Measurements from ENCODE around the gene LMO1.

Gene LMO1

GRCh38 chr11:8290081-8290810 lies 26.6 kb upstream of the LMO1 start:
- no peak for TF ChIP-seq EP300 (IDR thresholded peaks at IDR 0.05; ENCODE audit: borderline replicate concordance)

DNA sequence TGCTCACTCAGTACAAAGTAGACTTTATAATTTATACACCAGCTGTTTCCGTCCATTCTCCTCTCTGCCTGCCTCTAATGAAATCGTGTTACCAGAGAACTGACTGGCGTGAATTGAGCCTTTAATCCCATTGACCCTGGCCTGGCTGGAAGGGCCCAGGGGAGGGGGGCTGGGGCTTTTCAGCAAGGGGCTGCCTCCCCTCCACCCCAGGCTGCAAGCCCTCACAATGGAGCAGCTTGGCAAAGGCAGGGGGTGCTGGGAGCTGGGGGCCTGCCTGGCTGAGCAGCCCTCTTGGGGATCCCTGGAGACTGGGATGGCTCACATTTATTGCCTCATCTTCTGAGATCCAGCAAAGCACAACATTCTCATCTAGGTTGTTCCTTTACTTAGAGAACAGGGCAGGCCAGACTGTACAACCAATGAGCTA lies 25.8 kb upstream of the LMO1 start:
- no peak for TF ChIP-seq TEAD4 (IDR thresholded peaks at IDR 0.05)
- no peak for TF ChIP-seq TCF12 (IDR thresholded peaks at IDR 0.05; ENCODE audit: low read depth)
- no peak for TF ChIP-seq USF1 (IDR thresholded peaks at IDR 0.05)
- no peak for TF ChIP-seq CEBPB (IDR thresholded peaks at IDR 0.05)

GRCh38 chr11:8288824-8289491 lies 25.3 kb upstream of the LMO1 start:
- no peak for TF ChIP-seq USF1 (IDR thresholded peaks at IDR 0.05)
- no peak for TF ChIP-seq TCF12 (IDR thresholded peaks at IDR 0.05; ENCODE audit: low read depth)

DNA sequence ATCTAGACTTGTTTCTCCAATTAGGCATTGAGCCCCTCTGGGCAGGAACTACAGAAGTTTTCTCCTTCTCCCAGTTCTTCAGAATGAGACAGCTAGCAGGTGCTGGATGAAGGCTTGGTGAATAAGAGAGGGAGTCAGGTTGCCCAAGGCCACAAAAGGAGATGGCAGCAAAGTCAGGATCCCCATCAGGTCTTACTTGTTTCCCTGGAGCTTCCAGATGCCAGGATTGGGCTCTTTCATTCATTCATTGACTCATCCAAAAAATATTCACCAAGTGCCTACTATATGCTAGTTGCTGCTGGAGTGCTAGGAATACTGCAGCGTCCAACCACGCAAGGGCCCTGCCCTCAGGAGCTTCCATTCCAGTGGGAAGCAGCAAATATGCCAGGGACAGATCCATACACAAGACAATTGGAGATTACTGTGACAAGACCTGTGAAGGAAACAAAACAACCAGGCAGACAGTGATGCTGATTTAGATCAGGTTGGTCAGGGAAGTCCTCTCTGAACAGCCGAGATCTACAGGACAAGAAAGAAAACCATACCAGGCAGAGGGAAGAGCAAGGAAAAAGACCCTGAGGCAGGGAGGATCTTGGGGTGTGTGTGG lies 24.6 kb upstream of the LMO1 start:
- no peak for TF ChIP-seq TEAD4 (IDR thresholded peaks at IDR 0.05)
- no peak for TF ChIP-seq FOXM1 (IDR thresholded peaks at IDR 0.05; ENCODE audit: borderline replicate concordance, low read depth)
- TF ChIP-seq ZBTB7A (IDR thresholded peaks at IDR 0.05; ENCODE audit: low read depth): no peak
- TF ChIP-seq EP300 (IDR thresholded peaks at IDR 0.05; ENCODE audit: borderline replicate concordance): no peak
- no peak for TF ChIP-seq CREB1 (IDR thresholded peaks at IDR 0.05; ENCODE audit: low read depth)
- no peak for TF ChIP-seq REST (IDR thresholded peaks at IDR 0.05; ENCODE audit: low read depth)
- TF ChIP-seq EGR1 (IDR thresholded peaks at IDR 0.05): no peak
- TF ChIP-seq YY1 (IDR thresholded peaks at IDR 0.05; ENCODE audit: low read depth): no peak
- TF ChIP-seq CEBPB (IDR thresholded peaks at IDR 0.05): no peak

GRCh38 chr11:8287703-8288102 lies 24.0 kb upstream of the LMO1 start:
- TF ChIP-seq, protein P1, sequence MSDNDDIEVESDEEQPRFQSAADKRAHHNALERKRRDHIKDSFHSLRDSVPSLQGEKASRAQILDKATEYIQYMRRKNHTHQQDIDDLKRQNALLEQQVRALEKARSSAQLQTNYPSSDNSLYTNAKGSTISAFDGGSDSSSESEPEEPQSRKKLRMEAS (IDR thresholded peaks at IDR 0.05): no peak
- TF ChIP-seq RAD21 (IDR thresholded peaks at IDR 0.05; ENCODE audit: low read depth) (no peak), TEAD4 (IDR thresholded peaks at IDR 0.05) (no peak)

GRCh38 chr11:8287297-8287696 lies 23.6 kb upstream of the LMO1 start:
- TF ChIP-seq RAD21 (IDR thresholded peaks at IDR 0.05; ENCODE audit: low read depth): no peak

- TF ChIP-seq REST (IDR thresholded peaks at IDR 0.05; ENCODE audit: low read depth): no peak
- TF ChIP-seq CEBPB (IDR thresholded peaks at IDR 0.05): no peak
- TF ChIP-seq NFIC (IDR thresholded peaks at IDR 0.05): no peak
- no peak for TF ChIP-seq CREB1 (IDR thresholded peaks at IDR 0.05; ENCODE audit: low read depth)
- TF ChIP-seq, protein P1 (IDR thresholded peaks at IDR 0.05): no peak
Observed at GRCh38 chr11:8286886-8287285, 23.2 kb upstream of the LMO1 start.

All from Ishikawa (cell line).